Neuronal stem cell (in vitro differentiated cells): ENCODE results near the gene SMAD3.

Experiments used
- DNase-seq: peaks from one replicate; pipeline ENCODE4 v3.0.0-alpha.2; 2013; ENCODE audit warnings: low spot score
- H2AFZ ChIP-seq: one replicate; pipeline ENCODE4 v1.6.1; 2013; ENCODE audit warnings: mild to moderate bottlenecking, low read length, inconsistent platforms
- H2AK5ac ChIP-seq: 2 replicates; pipeline ENCODE4 v1.6.1; 2013; ENCODE audit warnings: low read depth, mild to moderate bottlenecking, inconsistent platforms, low read length, moderate library complexity, mixed read lengths
- H2BK120ac ChIP-seq: 2 replicates; pipeline ENCODE4 v1.6.1; 2013; ENCODE audit warnings: low read depth, mild to moderate bottlenecking, inconsistent platforms, low read length, moderate library complexity, mixed read lengths
- H2BK12ac ChIP-seq: one replicate; pipeline ENCODE4 v1.6.1; 2013; ENCODE audit warnings: low read length, inconsistent platforms
- H2BK15ac ChIP-seq: 2 replicates; pipeline ENCODE4 v1.6.1; 2013; ENCODE audit warnings: mild to moderate bottlenecking, low read length, inconsistent platforms, mixed read lengths
- H2BK5ac ChIP-seq: one replicate; pipeline ENCODE4 v1.6.1; 2013; ENCODE audit warnings: inconsistent platforms, mild to moderate bottlenecking, low read length, moderate library complexity
- H3K14ac ChIP-seq: one replicate; pipeline ENCODE4 v1.6.1; 2013; ENCODE audit warnings: low read length, inconsistent platforms
- H3K18ac ChIP-seq: 2 replicates; pipeline ENCODE4 v1.6.1; 2013; ENCODE audit warnings: low read length, inconsistent platforms
- H3K23ac ChIP-seq: 2 replicates; pipeline ENCODE4 v1.6.1; 2013; ENCODE audit warnings: low read depth, mild to moderate bottlenecking, mixed read lengths, low read length, inconsistent platforms; ENCODE audit not compliant: poor library complexity
- H3K27ac ChIP-seq: replicated peaks from 3 replicates; pipeline ENCODE4 v1.5.1; 2013; ENCODE audit warnings: low read length, inconsistent platforms
- H3K27me3 ChIP-seq, 3 experiments: 2 replicates each; pipeline ENCODE4 v1.6.1; 2013; ENCODE audit warnings: low read length in 3 of 3, mild to moderate bottlenecking in 2 of 3, inconsistent platforms in 1 of 3, low read depth in 1 of 3, mixed read lengths in 1 of 3, moderate library complexity in 1 of 3; ENCODE audit not compliant: control insufficient read depth in 3 of 3, insufficient read depth in 3 of 3
- H3K36me3 ChIP-seq, 2 donors: replicated peaks in 1 of 2; 2 replicates each; pipeline ENCODE4 v1.6.1; 2013; ENCODE audit warnings: low read length in 2 of 2; ENCODE audit not compliant: control insufficient read depth in 2 of 2, insufficient read depth in 2 of 2
- H3K4ac ChIP-seq: 2 replicates; pipeline ENCODE4 v1.6.1; 2013; ENCODE audit warnings: inconsistent platforms, mild to moderate bottlenecking, low read length, moderate library complexity
- H3K4me1 ChIP-seq, 2 donors: 1 replicate in 1 of 2; 2 replicates in 1 of 2; pipeline ENCODE4 v1.6.1; 2013; ENCODE audit warnings: low read length in 2 of 2, low read depth in 1 of 2; ENCODE audit not compliant: control insufficient read depth in 2 of 2, insufficient read depth in 1 of 2
- H3K4me2 ChIP-seq: one replicate; pipeline ENCODE4 v1.6.1; 2013; ENCODE audit warnings: mild to moderate bottlenecking, low read length, inconsistent platforms; ENCODE audit not compliant: insufficient read depth, poor library complexity, severe bottlenecking
- H3K4me3 ChIP-seq, 2 donors: 2 replicates each; pipeline ENCODE4 v1.5.1; 2013; ENCODE audit warnings: low read length in 2 of 2, mild to moderate bottlenecking in 2 of 2, inconsistent platforms in 1 of 2, moderate library complexity in 1 of 2
- H3K79me1 ChIP-seq: one replicate; pipeline ENCODE4 v1.6.1; 2013; ENCODE audit warnings: low read depth, mild to moderate bottlenecking, inconsistent platforms, low read length, moderate library complexity
- H3K9ac ChIP-seq: one replicate; pipeline ENCODE4 v1.6.1; 2013; ENCODE audit warnings: mild to moderate bottlenecking, low read depth, low read length, inconsistent platforms; ENCODE audit not compliant: poor library complexity
- H3K9me3 ChIP-seq, 2 donors: replicated peaks in 1 of 2; 2 replicates each; pipeline versions ENCODE3 to v1.6.1; 2013; ENCODE audit warnings: low read length in 2 of 2, mild to moderate bottlenecking in 2 of 2, inconsistent platforms in 1 of 2, low read depth in 1 of 2, mixed read lengths in 1 of 2, moderate library complexity in 1 of 2; ENCODE audit not compliant: control insufficient read depth in 2 of 2, insufficient read depth in 1 of 2
- H4K8ac ChIP-seq: one replicate; pipeline ENCODE4 v1.6.1; 2013; ENCODE audit warnings: low read depth, mild to moderate bottlenecking, inconsistent platforms, low read length, moderate library complexity
- H4K91ac ChIP-seq: one replicate; pipeline ENCODE4 v1.6.1; 2013; ENCODE audit warnings: low read length, low read depth, mild to moderate bottlenecking, inconsistent platforms; ENCODE audit not compliant: poor library complexity
- WGBS, 2 donors: extraction: QIAGEN DNeasy Blood & Tissue Kit; methylation state at CpG; one replicate each; pipeline ENCODE4 v1.1.7; 2013; ENCODE audit warnings: missing lambda C conversion rate in 2 of 2, mixed read lengths in 1 of 2; ENCODE audit not compliant: insufficient read length in 2 of 2, insufficient replicate concordance in 1 of 2; ENCODE audit errors: extremely low coverage in 2 of 2; 5-methylcytosine and 5-hydroxymethylcytosine counted together

SMAD3 gene

DNA sequence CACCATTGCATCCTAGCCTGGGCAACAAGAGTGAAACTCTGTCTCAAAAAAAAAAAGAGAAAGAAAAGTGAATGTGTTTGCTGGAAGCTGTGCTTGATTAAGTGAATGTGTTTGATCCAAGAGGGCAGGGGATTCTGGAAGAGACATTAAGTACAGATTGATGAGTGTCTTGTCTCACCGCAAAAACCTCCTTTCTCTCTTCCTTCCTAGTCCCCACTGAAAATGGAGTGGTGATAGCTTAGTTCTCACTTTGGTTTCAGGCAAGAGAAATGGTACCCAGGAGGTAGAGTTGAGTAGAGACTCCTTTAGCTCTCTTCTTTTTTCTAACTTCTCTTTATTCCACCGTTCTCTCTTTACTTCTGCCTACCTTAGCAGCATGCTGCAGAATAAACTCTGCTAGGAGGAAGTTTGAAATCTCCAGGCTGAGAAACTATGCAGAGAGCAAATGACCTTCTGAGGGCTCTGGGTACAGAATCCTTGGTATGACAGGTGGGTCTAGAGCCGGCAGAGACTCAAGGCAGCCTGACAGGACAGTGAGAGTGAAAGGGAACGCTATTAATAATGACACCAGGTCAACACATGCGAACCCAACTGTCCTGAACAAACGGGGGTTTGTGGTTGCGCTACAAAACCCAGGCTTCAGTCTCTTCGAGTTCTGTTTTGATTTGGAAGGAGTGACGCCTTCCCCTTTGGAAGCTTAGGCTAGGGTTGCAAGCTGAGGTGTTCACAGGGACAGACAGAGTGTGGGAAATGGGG is 74.9 kb downstream of the SMAD3 start:
- Histone ChIP-seq H3K4ac (no peak overlapping the region), H3K79me1 (peaks cover 4% of the 10 kb centered on the region), H3K27ac (no peak overlapping the region), H2BK120ac (no peak overlapping the region), H2AFZ (no peak overlapping the region), H2BK15ac (no peak overlapping the region), H3K14ac (no peak overlapping the region), H4K8ac (no peak overlapping the region), H3K23ac (no peak overlapping the region), H3K4me2 (no peak overlapping the region), H3K36me3 (no peaks in the 10 kb centered on the region), H3K18ac (no peak overlapping the region), H3K4me3 (no peak overlapping the region), H2AK5ac (no peak overlapping the region), H3K27me3 (no peaks in the 10 kb centered on the region), H3K4me1 (peaks cover 27 to 59% of the 10 kb centered on the region in 2 donors), H4K91ac (no peak overlapping the region), H2BK5ac (no peak overlapping the region), H3K9me3 (no peaks in the 10 kb centered on the region), H2BK12ac (no peak overlapping the region), H3K9ac (no peak overlapping the region)
- WGBS, 2 donors, result no CpG with 5 or more reads among the region's 9 CpGs
- DNase-seq, result no peak

- no peaks in the 10 kb centered on the region for H3K36me3 ChIP-seq
- no peak overlapping the region for H3K4me3 ChIP-seq
- H3K79me1 ChIP-seq, result peaks cover 6% of the 10 kb centered on the region
- DNase-seq, result no peak
- no peak overlapping the region for H3K4me2 ChIP-seq
- no peaks in the 10 kb centered on the region for H3K27me3 ChIP-seq
- no peak overlapping the region for H2AFZ ChIP-seq
- no peak overlapping the region for H3K23ac ChIP-seq
- no peak overlapping the region for H3K14ac ChIP-seq
- no peak overlapping the region for H3K27ac ChIP-seq
- no CpG with 5 or more reads among the region's 7 CpGs for WGBS, 2 donors
- H3K18ac ChIP-seq, result no peak overlapping the region
- H2AK5ac ChIP-seq, result no peak overlapping the region
- no peak overlapping the region for H2BK120ac ChIP-seq
- no peak overlapping the region for H3K9ac ChIP-seq
- peaks cover 41 to 75% of the 10 kb centered on the region in 2 donors for H3K4me1 ChIP-seq
- H4K8ac ChIP-seq, result no peak overlapping the region
- no peak overlapping the region for H4K91ac ChIP-seq
- no peak overlapping the region for H2BK12ac ChIP-seq
- no peak overlapping the region for H3K4ac ChIP-seq
- no peak overlapping the region for H2BK5ac ChIP-seq
- H3K9me3 ChIP-seq, result no peaks in the 10 kb centered on the region
- H2BK15ac ChIP-seq, result no peak overlapping the region
Measured at GRCh38 chr15:67142092-67142766, 76.8 kb downstream of the SMAD3 start.

DNA sequence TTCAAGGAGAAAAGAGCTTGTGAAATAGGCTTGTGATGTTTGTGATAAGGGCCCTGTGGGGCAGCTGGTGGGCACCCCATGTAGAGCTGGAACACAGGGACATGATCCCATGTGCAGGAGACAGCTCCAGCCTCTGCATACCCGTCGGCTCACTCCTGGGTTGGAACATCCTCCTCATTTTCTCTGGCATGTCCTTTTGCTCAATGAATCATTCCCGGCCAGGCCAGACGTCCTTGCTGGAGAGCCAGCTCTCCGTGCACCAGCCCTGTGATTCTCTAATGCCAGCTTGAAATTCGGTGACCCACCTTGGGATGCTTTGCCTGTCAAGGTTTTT is 77.3 kb downstream of the SMAD3 start:
- DNase-seq, result no peak
- H3K36me3 ChIP-seq, result no peaks in the 10 kb centered on the region
- no peak overlapping the region for H3K27ac ChIP-seq
- no CpG with 5 or more reads among the region's 6 CpGs for WGBS, 2 donors
- no peak overlapping the region for H3K4ac ChIP-seq
- no peak overlapping the region for H3K18ac ChIP-seq
- no peak overlapping the region for H3K4me3 ChIP-seq
- H4K91ac ChIP-seq, result no peak overlapping the region
- no peak overlapping the region for H2BK12ac ChIP-seq
- H2BK120ac ChIP-seq, result no peak overlapping the region
- no peak overlapping the region for H2AK5ac ChIP-seq
- H3K4me1 ChIP-seq, result peaks cover 44 to 75% of the 10 kb centered on the region in 2 donors
- H2BK5ac ChIP-seq, result no peak overlapping the region
- no peak overlapping the region for H2BK15ac ChIP-seq
- no peaks in the 10 kb centered on the region for H3K9me3 ChIP-seq
- no peak overlapping the region for H4K8ac ChIP-seq
- H3K79me1 ChIP-seq, result peaks cover 8% of the 10 kb centered on the region
- no peak overlapping the region for H3K4me2 ChIP-seq
- no peak overlapping the region for H3K14ac ChIP-seq
- H3K23ac ChIP-seq, result no peak overlapping the region
- no peak overlapping the region for H2AFZ ChIP-seq
- H3K9ac ChIP-seq, result no peak overlapping the region
- H3K27me3 ChIP-seq, result no peaks in the 10 kb centered on the region

GRCh38 chr15:67143646-67144045 is 78.2 kb downstream of the SMAD3 start:
- Histone ChIP-seq H3K79me1 (peaks cover 8% of the 10 kb centered on the region), H3K4me3 (no peak overlapping the region), H4K8ac (no peak overlapping the region), H2AFZ (no peak overlapping the region), H2BK5ac (no peak overlapping the region), H3K23ac (no peak overlapping the region), H4K91ac (no peak overlapping the region), H3K27me3 (no peaks in the 10 kb centered on the region), H3K27ac (no peak overlapping the region), H2BK15ac (no peak overlapping the region), H3K9ac (no peak overlapping the region), H3K18ac (no peak overlapping the region), H3K9me3 (no peaks in the 10 kb centered on the region), H3K4ac (no peak overlapping the region), H3K36me3 (no peaks in the 10 kb centered on the region), H3K14ac (no peak overlapping the region), H3K4me2 (no peak overlapping the region), H3K4me1 (peaks cover 40 to 77% of the 10 kb centered on the region in 2 donors), H2AK5ac (no peak overlapping the region), H2BK12ac (no peak overlapping the region), H2BK120ac (no peak overlapping the region)
- no peak for DNase-seq
- WGBS, 2 donors, result no CpG with 5 or more reads among the region's 6 CpGs
